SK-N-SH treated with all-trans-retinoic acid at 6 μM for 48 hours (cell line): Measurements from ENCODE around the gene NMT1.

Source experiments
- ZFP3 ChIP-seq: fragments of 250-450 bp; sonication (Bioruptor Pico); IDR thresholded peaks from 2 replicates; pipeline ENCODE4 v1.5.0; 2020; ENCODE audit warnings: mild to moderate bottlenecking, moderate library complexity
- ZFP30 ChIP-seq: fragments of 450-650 bp; formaldehyde crosslinking; IDR thresholded peaks from 2 replicates; pipeline ENCODE4 v1.5.0; 2022; ENCODE audit warnings: mild to moderate bottlenecking, moderate library complexity
- TF ChIP-seq, protein P1 (sequence below): fragments of 250-450 bp; sonication (Bioruptor Pico); IDR thresholded peaks from 2 replicates; pipeline ENCODE4 v1.5.1; 2020; ENCODE audit warnings: low read depth, mild to moderate bottlenecking, moderate library complexity
- TF ChIP-seq, protein P2 (sequence below): fragments of 250-450 bp; sonication (Bioruptor Pico); IDR thresholded peaks from 2 replicates; pipeline ENCODE4 v1.8.0; 2020; ENCODE audit warnings: mild to moderate bottlenecking, moderate library complexity, borderline replicate concordance

DNA sequence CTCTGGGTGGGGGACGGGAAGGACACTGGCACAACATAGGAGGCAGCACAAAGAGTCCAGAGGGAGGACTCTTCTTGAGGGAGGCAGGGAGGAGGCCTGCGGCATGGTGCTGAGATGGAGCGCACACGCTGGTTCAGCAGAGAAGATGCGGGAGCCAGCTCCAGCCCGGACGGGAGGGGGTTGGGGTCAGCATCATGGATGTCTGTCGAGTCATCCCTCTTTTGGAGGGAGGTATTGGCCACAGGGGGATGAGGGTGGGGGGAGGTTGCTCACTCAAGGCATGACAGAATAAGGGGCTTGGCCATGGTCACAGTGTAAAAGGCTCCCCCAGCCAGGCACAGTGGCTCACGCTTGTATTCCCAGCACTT, 29.0 kb upstream of the NMT1 start:
- TF ChIP-seq ZFP3 (CRISPR knock-in tag), result no peak
- TF ChIP-seq ZFP30 (CRISPR knock-in tag), result no peak
- TF ChIP-seq, protein P1, sequence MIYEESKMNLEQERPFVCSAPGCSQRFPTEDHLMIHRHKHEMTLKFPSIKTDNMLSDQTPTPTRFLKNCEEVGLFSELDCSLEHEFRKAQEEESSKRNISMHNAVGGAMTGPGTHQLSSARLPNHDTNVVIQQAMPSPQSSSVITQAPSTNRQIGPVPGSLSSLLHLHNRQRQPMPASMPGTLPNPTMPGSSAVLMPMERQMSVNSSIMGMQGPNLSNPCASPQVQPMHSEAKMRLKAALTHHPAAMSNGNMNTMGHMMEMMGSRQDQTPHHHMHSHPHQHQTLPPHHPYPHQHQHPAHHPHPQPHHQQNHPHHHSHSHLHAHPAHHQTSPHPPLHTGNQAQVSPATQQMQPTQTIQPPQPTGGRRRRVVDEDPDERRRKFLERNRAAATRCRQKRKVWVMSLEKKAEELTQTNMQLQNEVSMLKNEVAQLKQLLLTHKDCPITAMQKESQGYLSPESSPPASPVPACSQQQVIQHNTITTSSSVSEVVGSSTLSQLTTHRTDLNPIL (CRISPR knock-in tag), result no peak
- TF ChIP-seq, protein P2, sequence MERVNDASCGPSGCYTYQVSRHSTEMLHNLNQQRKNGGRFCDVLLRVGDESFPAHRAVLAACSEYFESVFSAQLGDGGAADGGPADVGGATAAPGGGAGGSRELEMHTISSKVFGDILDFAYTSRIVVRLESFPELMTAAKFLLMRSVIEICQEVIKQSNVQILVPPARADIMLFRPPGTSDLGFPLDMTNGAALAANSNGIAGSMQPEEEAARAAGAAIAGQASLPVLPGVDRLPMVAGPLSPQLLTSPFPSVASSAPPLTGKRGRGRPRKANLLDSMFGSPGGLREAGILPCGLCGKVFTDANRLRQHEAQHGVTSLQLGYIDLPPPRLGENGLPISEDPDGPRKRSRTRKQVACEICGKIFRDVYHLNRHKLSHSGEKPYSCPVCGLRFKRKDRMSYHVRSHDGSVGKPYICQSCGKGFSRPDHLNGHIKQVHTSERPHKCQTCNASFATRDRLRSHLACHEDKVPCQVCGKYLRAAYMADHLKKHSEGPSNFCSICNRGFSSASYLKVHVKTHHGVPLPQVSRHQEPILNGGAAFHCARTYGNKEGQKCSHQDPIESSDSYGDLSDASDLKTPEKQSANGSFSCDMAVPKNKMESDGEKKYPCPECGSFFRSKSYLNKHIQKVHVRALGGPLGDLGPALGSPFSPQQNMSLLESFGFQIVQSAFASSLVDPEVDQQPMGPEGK (CRISPR knock-in tag), result no peak
